ENCODE results near the gene VPS13D. TPM values are rescaled to one million over a fixed set of nuclear protein-coding genes. Genes with fewer than 3 reads are reported as not detected.

The VPS13D gene
- total RNA-seq, 2 donors from 2014 or later: 48.1 to 65.2 TPM

DNA sequence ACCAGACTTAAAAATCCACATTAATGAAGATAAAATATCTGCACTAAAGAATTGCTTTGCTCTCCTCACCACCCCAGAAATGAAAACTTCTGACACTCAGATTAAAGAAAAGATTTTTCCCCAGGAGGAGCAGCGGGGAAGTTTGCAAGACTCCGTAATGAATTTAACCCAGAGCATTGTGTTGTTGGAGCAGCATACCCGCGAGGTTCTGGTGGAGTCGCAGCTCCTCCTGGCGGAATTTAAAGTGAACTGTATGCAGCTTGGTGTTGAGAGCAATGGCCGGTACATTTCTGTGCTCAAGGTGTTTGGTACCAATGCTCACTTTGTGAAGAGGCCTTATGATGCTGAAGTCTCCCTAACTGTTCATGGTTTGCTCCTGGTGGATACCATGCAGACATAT is 46.4 kb downstream of the VPS13D start:
- no peak overlapping the region for H3K4me3 ChIP-seq
- H3K27ac ChIP-seq: no peak overlapping the region
- no peaks in the 10 kb centered on the region for H3K9me3 ChIP-seq
- TF ChIP-seq, protein P1, sequence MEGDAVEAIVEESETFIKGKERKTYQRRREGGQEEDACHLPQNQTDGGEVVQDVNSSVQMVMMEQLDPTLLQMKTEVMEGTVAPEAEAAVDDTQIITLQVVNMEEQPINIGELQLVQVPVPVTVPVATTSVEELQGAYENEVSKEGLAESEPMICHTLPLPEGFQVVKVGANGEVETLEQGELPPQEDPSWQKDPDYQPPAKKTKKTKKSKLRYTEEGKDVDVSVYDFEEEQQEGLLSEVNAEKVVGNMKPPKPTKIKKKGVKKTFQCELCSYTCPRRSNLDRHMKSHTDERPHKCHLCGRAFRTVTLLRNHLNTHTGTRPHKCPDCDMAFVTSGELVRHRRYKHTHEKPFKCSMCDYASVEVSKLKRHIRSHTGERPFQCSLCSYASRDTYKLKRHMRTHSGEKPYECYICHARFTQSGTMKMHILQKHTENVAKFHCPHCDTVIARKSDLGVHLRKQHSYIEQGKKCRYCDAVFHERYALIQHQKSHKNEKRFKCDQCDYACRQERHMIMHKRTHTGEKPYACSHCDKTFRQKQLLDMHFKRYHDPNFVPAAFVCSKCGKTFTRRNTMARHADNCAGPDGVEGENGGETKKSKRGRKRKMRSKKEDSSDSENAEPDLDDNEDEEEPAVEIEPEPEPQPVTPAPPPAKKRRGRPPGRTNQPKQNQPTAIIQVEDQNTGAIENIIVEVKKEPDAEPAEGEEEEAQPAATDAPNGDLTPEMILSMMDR (IDR thresholded peaks at IDR 0.05): peak in 1 of 2 donors; percentile 62
- H3K4me1 ChIP-seq: peaks cover 0 to 16% of the 10 kb centered on the region in 2 donors
- DNase-seq (ENCODE audit: low spot score): no peak
- peaks cover 67% of the 10 kb centered on the region for H3K36me3 ChIP-seq
- H3K27me3 ChIP-seq: no peaks in the 10 kb centered on the region

DNA sequence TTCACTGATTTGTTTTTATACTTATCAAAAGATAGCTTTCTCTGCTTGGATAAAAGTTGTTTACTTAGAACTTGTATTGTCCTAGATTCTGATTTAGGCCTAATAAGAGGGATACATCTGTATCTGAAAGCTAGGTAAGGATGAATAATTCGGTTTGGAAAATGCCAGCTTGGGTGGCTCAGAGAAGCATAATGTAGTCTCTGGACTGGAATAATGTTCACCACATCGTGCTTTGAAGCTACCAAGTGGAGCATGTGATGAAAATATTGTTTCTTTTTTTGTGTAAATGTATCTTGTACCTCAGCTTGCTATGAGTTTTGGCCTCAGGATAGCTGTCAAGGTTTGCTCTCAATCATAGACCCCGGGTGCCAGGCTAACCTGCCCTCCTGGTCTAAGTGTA is 49.2 kb downstream of the VPS13D start:
- Histone ChIP-seq H3K9me3 (no peaks in the 10 kb centered on the region), H3K36me3 (peaks cover 77% of the 10 kb centered on the region), H3K4me1 (peaks cover 0 to 9% of the 10 kb centered on the region in 2 donors), H3K27me3 (no peaks in the 10 kb centered on the region), H3K27ac (no peak overlapping the region), H3K4me3 (no peak overlapping the region)
- DNase-seq (ENCODE audit: low spot score): no peak
- TF ChIP-seq, protein P1 (IDR thresholded peaks at IDR 0.05): no peak

GRCh38 chr1:12279728-12280464 is 50.1 kb downstream of the VPS13D start:
- peaks cover 0 to 9% of the 10 kb centered on the region in 2 donors for H3K4me1 ChIP-seq
- no peaks in the 10 kb centered on the region for H3K9me3 ChIP-seq
- no peak for DNase-seq (ENCODE audit: low spot score)
- TF ChIP-seq, protein P1 (IDR thresholded peaks at IDR 0.05): no peak
- no peak overlapping the region for H3K27ac ChIP-seq
- H3K36me3 ChIP-seq: peaks cover 77% of the 10 kb centered on the region
- H3K27me3 ChIP-seq: no peaks in the 10 kb centered on the region
- no peak overlapping the region for H3K4me3 ChIP-seq

DNA sequence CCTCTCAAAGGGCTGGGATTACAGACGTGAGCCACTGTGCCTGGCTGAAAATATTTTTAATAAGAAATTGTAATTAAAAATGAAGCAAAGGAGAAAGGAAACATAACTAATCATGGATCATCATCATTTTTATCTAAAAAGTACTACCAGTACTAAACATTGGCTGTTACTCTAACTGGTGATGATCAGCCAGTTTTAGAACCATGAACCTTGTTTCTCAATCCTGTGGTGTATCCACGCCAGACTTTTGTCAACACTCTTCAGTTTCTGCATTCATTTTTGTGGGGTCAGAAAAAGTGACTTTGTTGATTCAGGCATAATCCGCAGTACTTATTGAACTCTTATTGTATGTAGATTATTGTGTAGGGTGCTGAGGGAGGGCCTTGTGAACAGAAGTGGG is 52.3 kb downstream of the VPS13D start:
- Histone ChIP-seq H3K9me3 (no peaks in the 10 kb centered on the region), H3K27me3 (no peaks in the 10 kb centered on the region), H3K4me3 (no peak overlapping the region), H3K36me3 (peaks cover 63% of the 10 kb centered on the region), H3K27ac (no peak overlapping the region), H3K4me1 (peaks cover 0 to 9% of the 10 kb centered on the region in 2 donors)
- DNase-seq (ENCODE audit: low spot score): no peak
- TF ChIP-seq, protein P1 (IDR thresholded peaks at IDR 0.05): no peak

DNA sequence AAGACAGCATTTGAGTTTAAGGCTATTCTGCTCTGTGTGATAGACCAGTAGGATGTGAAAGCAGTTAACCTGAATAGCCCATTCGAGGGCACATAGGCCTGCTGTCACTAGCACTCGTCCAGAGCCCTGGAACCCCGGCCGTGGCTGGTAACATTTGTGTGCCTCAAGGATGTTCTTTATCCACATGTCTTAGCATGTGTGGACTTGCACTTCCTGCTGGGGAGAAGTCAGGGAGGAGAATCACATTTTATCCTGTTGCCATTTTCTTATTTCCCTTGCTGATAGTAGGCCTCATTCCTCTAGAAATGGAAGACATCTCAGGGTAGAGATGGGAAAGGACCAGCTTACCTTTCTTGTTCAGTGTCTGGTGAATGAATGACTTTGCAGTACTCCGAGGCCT is 54.7 kb downstream of the VPS13D start:
- no peak overlapping the region for H3K27ac ChIP-seq
- H3K9me3 ChIP-seq: no peaks in the 10 kb centered on the region
- no peak overlapping the region for H3K4me3 ChIP-seq
- no peaks in the 10 kb centered on the region for H3K27me3 ChIP-seq
- TF ChIP-seq, protein P1 (IDR thresholded peaks at IDR 0.05): no peak
- H3K4me1 ChIP-seq: peaks cover 0 to 8% of the 10 kb centered on the region in 2 donors
- no peak for DNase-seq (ENCODE audit: low spot score)
- peaks cover 40% of the 10 kb centered on the region for H3K36me3 ChIP-seq

All from right atrium auricular region (tissue), 2 donors.